HG02759 (cell line): Measurements from ENCODE around the gene SSTR3.

Experiments used
- ATAC-seq: cut with Tn5 transposase; IDR thresholded peaks from one replicate; pipeline ENCODE4 v1.9.1; 2021; ENCODE audit warnings: mild to moderate bottlenecking, moderate library complexity; ENCODE audit not compliant: unreplicated experiment

SSTR3 gene

GRCh38 chr22:37198258-37199102 lies 13.8 kb downstream of the SSTR3 start:
- peak; percentile 25 for ATAC-seq

DNA sequence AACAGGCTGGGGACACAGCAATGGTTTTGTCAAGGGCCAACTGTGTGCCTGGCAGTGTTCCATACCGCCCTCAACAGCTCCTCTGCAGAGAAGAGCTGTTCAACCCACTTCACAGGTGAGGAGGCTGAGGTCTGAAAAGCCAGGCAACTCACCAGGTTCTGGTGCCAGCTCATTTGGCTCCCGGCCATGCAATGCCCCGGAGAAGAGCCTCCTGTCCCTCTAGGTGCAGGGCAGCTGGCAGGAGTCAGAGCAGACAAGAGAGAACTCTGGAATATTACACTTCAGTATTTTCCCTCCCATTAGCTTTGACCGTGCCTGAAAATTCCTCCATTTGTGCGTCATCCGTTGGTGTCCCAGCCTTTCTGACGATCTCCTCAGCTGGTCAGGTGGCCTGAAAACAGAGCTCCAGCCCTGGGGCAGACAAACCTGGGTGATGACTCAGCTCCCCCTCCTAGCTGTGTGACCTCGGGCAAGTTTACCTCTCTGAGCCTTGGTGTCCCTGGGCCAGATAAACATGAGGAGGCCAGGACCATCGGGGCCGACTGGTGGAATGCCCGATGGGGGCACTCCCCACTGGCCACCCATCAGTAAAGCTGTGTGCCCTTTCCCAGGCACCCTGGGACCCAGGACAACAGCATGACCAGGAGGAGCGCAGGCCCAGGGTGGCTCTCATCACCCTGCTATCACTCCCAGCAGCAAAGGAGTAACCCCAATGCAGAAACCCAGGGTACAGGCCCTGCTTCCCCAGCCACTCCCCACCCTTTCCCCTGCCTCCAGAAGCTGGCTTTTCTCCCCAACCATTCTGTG lies 14.6 kb downstream of the SSTR3 start:
- ATAC-seq: no peak

DNA sequence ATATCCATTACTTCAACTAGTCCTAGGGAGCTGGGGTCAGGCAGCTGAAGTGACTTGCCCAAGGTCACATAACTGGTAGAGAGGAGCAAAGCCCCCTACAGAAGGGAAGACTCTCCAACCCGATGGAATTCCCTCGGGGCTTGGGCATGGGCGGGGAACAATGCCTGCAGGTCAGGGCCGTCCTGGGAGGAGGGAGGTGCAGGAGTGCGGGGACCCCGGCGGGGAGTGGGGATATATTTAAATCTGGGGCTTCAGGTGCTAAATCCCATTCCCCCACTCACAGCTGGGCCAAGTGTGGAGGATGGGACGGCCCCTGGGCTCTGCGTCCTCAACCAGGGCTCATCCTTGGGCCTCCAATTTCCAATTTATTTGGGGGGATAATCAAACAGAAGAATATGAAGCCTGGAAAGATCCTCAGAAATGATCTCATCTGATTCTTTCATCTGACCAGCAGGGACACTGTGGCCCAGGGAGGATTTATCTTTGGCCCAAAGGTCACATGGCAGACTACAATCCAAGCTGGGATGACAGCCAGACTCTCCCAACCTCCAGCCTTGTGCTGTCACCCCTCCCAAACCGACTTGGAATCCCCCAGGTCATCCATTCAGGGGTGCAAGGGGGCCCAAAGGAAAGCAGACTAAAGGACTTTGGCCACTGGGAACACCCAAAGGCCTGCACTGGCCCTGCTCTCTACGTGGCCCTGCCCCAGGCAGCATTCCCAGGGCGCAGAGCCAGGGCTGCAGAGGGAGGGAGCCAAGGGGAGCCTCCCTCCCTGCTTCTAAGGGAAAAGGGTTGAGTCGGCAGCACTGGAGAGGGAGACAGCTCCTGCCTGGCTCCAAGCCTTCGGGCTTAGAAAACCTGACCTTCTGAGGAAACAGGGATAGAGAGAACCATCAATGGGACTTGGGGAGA lies 15.5 kb downstream of the SSTR3 start:
- no peak for ATAC-seq

GRCh38 chr22:37195921-37196320 lies 16.4 kb downstream of the SSTR3 start:
- ATAC-seq: no peak

GRCh38 chr22:37194750-37195149 lies 17.5 kb downstream of the SSTR3 start:
- ATAC-seq: no peak

DNA sequence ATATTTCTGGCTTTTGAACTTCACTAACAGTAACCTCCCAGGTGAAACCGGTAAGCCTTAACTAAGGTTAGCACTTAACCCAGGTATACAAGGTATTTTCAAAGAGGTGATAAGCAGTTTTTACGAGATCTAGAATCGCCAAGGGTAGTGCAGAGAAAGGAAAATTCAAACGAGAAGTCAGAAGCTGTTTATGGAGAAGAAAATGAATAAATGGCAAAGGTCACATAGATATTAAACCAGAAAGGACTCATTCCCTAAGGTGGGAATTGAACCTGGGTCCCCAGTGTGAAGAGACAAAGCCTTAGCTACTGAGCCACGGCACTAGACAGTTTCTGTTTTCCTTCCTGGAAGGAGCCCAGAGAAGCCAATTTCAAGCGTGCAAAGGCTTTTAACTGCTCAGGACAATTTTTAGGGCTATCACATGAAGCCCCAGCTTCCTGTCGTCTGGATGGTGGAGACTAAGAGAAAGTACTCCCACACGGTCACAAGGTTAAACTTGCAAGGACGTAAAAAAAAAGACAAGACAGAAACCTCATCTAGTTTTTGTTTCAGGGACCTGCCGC lies 18.6 kb downstream of the SSTR3 start:
- ATAC-seq: no peak

- ATAC-seq: no peak
Measured at GRCh38 chr22:37192741-37193140, 19.5 kb downstream of the SSTR3 start.

DNA sequence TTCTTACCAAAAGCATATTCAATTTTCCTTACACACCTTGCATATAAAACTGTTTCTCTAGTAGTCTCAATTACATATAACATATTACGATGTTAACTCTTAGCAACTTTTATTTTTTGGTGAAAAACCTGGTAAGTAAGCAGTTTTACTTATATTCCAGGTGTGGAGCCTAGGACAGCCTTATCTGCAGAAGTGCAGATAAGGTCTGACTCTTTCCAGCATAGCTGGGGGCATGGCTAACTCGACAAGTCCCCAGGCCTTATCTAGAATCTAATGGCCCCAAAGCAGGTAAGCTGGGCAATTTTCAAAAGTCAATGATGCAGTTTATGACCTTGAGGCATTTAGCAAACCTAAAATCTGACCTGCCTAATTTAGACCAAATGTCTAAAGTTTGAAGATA lies 20.1 kb downstream of the SSTR3 start:
- no peak for ATAC-seq

DNA sequence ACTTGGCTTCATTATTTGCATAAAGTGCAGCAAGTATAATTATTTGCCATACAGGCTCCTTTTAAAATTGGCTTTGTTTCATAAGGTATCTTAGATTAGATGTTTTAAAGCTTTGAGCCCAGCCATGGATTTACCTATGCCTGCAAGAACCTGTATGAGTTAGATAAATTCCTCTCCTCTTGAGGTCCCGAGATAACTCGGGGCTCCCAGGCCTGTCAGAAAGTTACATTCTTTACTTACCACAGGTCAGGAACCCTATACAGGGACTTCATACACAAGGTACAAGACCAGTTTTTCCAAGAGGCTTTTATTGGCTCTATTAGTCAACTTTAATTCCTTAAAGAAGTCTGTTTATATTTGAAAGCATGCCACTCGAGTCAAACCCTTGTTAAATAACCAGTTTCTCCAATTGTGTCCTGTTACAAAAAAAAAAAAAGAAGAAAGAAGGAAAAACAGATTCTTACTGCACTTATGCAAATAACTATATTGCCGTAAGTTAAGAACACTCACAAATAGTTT lies 22.0 kb downstream of the SSTR3 start:
- no peak for ATAC-seq

- ATAC-seq: no peak
Measured at GRCh38 chr22:37188901-37189466, 23.3 kb downstream of the SSTR3 start.

- no peak for ATAC-seq
Measured at GRCh38 chr22:37187891-37188761, 24.2 kb downstream of the SSTR3 start, which contains the start of gene C1QTNF6. Gene C1QTNF6 (minus strand): TSS chr22:37188247. CDS start chr22:37188213, 34 bp downstream.

GRCh38 chr22:37187552-37187890 lies 24.8 kb downstream of the SSTR3 start:
- no peak for ATAC-seq

GRCh38 chr22:37186997-37187522 lies 25.2 kb downstream of the SSTR3 start:
- no peak for ATAC-seq

GRCh38 chr22:37186228-37186996 lies 25.9 kb downstream of the SSTR3 start:
- ATAC-seq: no peak

DNA sequence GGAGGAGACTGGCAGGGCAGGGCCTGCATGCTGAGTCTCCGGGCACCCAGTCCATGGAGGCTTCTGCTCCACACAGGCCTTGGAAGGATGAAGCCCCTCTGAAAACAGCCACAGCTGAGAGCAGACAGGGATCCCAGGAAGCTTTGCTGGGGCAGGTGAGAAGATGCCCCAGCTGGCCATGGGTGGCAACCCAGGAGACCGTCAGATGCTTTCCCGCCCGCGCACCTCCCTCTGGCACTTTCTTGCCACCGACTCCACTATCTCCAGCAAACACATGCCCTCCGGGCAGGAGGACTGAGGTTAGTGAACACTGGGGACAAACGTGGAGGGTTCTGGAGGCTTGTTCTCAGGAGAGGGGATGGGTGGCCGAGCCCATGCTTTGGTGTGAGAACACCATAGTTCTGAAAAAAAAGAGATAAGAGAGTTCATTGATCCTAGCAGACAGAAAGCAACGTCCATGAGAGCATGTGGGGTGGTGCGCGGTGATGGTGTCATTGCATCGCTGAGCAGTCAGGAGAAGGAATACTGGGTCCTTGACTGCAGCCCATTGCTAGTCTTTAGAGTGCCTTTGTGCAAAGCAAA lies 26.5 kb downstream of the SSTR3 start:
- no peak for ATAC-seq

GRCh38 chr22:37184816-37185541 lies 27.3 kb downstream of the SSTR3 start:
- no peak for ATAC-seq

DNA sequence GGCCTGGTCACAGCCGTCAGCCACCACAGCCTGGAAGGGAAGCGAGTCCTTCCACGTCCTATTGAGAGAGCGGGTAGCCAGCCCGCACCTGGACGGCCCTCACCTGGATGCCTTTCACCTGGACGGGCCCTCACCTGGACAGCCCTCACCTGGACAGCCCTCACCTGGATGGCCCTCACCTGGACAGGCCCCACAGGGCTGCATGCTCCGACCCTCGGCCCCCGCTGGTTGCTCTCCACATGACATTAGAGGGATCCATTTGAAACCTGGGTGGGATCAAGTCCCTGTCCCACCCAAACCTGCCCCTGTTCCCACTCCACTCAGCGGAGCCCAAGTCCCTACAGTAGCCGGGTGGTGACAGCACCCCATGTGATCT lies 27.9 kb downstream of the SSTR3 start:
- no peak for ATAC-seq
